GM19452 (cell line): ENCODE data around the gene EIF4EBP3.

Experiments used
- ATAC-seq: cut with Tn5 transposase; IDR thresholded peaks from one replicate; pipeline ENCODE4 v1.9.1; 2021; ENCODE audit not compliant: unreplicated experiment

The EIF4EBP3 gene

DNA sequence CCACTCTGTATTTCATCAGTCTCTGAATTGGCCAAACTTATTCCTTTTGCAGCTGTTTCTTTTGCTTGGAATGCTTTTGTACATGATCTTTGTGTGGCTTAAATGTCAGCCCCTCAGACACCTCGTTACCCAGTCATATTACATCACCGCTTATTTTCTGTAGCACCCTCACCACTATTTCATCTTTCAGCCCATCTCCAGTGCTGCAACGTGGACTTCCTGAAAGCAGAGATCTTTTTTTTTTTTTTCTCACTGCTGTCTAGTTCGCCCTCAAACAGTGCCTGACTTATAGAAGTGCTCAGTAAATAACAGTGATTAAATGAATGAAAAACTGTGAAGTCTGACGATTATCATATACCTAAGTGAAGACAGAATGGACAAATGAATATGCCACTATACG lies 9.0 kb downstream of the EIF4EBP3 start:
- no peak for ATAC-seq

DNA sequence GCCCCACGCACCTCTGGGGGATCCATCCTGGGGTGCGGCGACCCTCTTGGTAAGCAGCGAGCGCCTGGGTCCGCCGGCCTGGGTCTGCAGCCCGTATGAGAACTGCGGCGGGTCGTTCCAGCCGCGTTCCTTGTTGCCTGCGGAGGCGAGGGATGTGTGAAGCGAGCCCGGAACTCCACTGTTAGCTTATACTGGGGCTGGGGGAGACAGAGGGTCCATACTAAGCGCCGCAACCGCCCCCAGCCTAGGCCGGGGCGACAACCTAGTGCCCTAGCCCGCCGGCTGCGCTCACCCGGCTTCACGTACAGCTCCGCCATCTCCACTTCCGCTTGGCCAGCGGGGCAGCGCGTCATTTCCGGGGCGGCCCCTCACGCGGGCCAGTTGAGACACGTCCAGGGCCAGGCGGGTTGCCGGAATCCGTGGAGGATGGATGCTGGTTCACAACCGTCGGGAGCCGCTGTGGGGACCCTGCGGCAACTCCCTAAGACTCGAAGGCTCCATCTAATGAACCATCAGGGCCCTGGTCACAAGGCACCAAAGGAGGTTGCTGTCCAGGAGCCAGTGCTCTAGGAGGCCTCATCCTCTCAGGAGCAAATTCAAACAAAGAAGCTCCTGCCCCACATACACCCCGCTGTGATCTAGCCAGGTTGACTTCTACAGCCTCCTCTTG lies 9.8 kb downstream of the EIF4EBP3 start, which contains the start of gene SRA1:
Gene SRA1, minus strand, starts transcription at position 338 of the 670 bp plus-strand sequence. Its CDS starts 21 bp downstream, at position 317.
- ATAC-seq: peak; percentile 95

DNA sequence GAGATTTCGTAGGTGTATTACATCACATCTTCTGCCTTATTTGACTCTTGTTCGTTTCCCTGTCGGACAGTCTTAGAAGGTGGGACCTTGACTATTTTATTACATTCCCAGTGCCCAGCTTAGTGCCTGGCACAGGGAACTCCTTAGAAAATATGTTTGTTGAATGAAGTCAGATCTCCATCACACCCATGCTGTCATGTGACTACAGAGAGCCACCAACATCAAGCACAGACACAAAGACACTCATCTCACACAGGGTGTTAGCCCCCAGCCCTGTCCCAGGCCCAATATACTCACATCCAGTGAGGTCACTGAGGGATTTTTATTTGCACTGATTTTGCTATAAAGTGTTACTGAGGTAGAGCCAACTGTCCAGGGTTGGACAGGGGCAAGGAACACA lies 10.5 kb downstream of the EIF4EBP3 start:
- no peak for ATAC-seq

DNA sequence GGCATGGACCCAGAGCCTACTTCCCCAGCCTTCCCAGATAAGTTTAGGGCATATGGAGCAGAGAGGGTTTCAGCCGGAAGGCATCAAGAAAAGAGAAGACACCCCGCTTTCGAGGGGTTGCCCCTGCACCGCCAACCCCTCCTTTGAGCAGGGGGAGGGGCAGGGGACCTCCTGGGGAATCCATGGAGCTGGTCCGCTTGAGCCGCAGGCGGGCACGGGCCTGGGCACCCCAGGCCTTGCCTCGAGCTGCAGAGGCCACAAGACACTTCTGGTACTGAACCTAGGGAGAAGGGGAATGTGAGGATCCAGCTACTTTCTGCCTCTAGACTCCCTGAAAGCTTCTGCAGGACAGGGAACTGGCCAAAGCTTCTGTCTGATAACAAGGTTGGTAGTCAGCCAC lies 11.1 kb downstream of the EIF4EBP3 start:
- ATAC-seq: no peak

DNA sequence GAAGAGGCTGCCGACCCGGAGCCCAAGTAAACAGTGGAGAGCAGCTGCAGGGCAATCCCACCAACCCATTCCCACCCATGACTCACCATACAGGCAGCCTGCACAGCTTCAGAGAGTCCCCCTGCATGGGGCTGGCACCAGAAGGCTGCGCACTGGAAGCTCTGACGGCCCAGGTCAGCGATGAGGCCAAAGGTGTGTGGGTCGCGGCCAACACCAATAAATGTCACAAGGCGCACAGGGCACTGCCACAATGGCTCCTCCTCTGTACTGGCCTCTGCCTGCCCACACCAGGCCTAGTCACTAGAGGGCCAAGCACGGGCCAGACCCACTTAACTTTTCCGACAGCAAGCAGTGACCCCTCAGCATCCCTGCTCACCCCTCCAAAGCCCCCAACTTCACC lies 12.8 kb downstream of the EIF4EBP3 start:
- ATAC-seq: no peak

DNA sequence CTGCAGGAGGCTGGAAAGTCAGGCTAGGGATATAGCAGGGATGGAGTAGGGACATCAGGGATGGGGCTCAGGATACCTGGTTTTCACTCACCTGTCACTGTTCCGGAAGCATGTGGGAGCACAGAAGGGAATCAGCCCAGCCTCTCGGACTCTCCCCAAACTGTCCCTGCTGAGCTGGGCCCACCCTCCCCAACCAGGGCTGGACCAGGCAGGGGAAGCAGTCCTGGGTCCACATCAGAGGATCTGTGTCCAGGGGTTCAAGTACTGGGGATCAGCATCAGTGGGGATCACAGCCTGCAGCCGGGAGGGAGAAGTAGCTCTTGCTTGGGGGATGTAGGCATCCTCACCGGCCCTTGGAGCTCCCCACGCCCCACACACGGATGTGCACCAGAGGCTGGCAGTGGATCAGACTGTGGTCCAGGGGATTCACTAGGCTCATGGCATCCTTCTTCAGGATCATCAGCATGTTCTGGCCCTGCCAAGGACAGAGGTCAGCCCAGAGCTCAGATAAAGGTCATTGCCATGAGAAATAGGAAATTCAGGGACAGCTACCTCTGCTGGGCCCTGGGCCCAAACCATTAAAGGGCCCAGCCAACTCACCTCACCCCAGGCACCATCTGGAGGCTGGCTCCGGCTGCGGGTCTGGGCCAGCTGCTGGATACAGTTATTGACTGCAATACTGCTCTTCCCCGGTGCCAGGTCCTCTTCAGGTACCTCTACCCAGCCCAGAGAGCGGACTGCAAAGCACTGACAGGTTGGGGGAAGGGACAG lies 14.5 kb downstream of the EIF4EBP3 start:
- no peak for ATAC-seq

DNA sequence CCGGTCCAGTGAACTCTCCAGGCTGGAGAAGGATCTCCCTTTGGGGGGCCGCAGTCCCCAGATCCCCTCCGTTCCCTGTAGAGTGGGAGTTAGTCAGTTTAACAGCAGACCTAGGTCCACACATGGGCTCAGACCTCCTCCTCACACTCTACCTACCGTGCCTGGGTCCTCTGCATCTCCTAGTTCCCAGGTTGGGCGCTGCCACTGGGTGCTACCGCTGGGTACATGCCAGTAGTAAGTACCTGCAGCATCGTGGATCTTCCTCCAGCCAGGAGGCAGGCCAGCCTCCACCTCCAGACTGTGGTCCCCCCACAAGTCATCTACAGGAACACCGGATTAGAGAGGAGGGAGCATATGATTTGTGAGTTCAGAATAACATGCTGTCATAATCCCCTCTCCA lies 16.1 kb downstream of the EIF4EBP3 start:
- no peak for ATAC-seq

DNA sequence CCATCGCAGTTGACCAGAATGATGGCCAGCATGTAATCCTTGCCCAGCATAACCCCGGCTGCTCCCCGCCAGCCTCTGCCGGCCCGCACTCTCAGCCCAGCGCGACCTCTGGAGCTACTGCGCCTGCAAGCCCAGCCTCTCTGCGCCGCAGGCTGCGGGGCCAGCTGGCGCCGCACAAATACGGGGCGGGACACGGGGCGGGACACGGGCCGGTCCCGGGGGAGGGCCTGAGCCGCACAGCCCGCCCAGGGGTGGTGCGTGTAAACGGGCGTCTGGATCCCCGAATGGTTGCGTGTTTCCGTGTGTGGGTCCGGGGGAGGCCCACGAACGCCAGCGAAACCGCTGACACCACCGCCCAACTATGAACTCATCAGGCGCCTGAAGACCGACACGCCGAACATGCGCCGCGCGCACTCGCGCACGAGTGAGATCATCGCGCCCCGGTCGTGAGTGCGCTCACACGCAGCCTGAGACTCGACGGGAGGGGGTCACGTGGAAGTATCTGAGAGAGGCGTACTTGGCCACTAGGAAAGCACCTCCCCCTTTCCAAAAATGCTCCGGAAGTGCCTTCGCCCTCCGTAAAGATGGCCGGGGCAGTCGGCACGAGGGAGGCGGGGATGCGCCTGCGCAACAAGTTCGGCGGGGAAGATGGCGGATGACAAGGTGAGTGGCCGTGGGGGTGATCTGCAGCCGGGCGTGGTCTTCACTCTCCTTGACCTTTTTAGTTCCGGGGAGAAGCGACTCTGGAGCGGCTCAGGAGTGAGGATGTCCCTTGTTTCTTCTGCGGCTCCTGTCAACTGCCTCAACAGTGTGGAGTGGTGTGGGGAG lies 16.9 kb downstream of the EIF4EBP3 start, which contains the start of the genes APBB3 and SLC35A4:
Gene APBB3, minus strand, starts transcription at position 403 of the 828 bp plus-strand sequence. Its CDS starts 353 bp downstream, at position 50.
Gene SLC35A4, plus strand, starts transcription at position 633 of the 828 bp plus-strand sequence. CDS start 2,342 bp downstream, outside the sequence.
- ATAC-seq: peak; percentile 87

DNA sequence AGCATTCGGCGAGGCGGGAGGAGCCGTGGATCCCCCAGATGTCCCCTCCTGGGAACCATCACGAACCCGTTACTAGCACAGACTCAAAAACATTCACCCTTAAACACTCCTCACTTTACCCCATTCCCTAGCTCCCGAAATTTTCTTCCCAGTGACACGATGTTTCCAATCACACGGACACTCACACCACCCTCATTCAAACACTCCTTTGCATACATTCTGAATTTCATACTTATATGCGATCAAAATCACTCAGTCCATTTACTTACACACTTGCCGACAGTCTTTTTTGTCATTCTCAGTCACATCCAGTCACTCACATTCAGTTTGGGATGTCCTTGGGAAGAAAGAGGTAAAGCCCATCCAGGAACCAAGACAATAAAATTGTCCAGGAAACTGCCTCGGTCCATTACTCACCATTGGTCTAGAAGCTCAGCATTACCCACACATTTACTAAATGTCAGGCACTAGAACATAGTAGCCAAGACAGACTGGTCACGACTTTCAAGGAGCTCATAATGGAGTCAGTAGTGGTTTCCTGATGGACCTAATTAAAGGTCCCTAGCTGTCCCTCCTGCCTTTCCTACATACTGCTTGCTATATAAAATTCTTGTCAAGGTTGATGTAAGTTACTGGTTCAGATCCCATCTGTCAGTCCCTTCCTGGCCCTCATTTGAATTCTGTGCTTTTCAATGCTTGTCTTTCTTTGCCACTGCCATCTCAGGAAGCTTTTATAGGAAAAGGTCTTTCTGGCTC lies 17.7 kb downstream of the EIF4EBP3 start:
- peak; percentile 1 for ATAC-seq

DNA sequence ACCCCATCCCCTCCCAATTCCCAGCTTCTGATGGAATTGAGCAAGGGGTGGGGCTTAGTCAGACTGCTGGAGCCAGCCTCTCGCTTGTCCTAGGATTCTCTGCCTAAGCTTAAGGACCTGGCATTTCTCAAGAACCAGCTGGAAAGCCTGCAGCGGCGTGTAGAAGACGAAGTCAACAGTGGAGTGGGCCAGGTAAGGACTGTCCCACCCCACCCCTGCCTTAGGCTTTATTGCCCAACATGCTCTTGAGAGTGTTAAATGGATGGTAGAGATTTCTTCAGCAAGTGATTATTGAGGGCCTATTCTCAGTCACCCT lies 18.3 kb downstream of the EIF4EBP3 start:
- no peak for ATAC-seq

DNA sequence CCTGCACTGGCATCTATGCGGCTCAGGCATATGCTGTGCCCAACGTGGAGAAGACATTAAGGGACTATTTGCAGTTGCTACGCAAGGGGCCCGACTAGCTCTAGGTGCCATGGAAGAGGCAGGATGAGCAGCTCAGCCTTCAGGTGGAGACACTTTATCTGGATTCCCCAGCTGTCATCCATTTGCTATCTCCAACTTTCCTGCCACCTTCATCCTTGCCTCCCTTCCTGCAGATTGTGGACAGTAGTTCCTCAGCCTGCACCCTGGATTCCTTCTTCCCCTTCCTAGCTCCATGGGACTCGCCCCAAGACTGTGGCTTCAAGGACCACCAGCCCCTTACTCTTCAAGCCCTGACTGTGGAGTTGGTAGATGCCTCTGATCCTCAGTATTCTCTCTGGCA lies 19.2 kb downstream of the EIF4EBP3 start:
- ATAC-seq: no peak

DNA sequence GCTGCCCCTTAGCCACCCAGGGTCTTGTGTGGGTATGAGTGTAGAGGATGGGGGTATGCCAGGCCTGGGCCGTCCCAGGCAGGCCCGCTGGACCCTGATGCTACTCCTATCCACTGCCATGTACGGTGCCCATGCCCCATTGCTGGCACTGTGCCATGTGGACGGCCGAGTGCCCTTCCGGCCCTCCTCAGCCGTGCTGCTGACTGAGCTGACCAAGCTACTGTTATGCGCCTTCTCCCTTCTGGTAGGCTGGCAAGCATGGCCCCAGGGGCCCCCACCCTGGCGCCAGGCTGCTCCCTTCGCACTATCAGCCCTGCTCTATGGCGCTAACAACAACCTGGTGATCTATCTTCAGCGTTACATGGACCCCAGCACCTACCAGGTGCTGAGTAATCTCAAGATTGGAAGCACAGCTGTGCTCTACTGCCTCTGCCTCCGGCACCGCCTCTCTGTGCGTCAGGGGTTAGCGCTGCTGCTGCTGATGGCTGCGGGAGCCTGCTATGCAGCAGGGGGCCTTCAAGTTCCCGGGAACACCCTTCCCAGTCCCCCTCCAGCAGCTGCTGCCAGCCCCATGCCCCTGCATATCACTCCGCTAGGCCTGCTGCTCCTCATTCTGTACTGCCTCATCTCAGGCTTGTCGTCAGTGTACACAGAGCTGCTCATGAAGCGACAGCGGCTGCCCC lies 19.8 kb downstream of the EIF4EBP3 start:
- no peak for ATAC-seq

DNA sequence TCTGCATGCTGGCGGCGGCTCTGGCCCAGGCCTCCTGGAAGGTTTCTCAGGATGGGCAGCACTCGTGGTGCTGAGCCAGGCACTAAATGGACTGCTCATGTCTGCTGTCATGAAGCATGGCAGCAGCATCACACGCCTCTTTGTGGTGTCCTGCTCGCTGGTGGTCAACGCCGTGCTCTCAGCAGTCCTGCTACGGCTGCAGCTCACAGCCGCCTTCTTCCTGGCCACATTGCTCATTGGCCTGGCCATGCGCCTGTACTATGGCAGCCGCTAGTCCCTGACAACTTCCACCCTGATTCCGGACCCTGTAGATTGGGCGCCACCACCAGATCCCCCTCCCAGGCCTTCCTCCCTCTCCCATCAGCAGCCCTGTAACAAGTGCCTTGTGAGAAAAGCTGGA lies 20.4 kb downstream of the EIF4EBP3 start:
- no peak for ATAC-seq

DNA sequence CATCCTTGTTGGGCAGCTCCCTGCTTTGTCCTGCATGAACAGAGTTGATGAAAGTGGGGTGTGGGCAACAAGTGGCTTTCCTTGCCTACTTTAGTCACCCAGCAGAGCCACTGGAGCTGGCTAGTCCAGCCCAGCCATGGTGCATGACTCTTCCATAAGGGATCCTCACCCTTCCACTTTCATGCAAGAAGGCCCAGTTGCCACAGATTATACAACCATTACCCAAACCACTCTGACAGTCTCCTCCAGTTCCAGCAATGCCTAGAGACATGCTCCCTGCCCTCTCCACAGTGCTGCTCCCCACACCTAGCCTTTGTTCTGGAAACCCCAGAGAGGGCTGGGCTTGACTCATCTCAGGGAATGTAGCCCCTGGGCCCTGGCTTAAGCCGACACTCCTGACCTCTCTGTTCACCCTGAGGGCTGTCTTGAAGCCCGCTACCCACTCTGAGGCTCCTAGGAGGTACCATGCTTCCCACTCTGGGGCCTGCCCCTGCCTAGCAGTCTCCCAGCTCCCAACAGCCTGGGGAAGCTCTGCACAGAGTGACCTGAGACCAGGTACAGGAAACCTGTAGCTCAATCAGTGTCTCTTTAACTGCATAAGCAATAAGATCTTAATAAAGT lies 21.1 kb downstream of the EIF4EBP3 start:
- no peak for ATAC-seq

DNA sequence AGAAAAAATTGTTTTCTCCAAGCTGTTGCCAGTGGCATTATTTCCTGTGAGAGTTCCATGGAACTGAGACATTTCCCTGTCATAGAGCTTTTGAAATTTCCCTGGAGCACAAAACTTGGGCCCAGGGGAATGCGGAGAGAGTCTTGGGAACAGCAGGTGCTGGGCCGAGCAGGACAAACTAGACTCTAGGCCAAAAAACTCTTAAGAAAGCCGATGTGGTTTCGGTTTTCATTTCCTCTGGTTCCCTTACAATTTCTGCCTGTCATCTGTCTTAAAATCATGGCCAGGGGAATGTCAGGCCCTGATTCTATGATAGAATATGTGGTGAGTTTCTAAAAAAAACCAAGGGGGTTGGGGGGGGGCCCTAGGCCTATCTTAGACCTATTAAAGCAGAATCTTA lies 21.7 kb downstream of the EIF4EBP3 start:
- ATAC-seq: no peak

DNA sequence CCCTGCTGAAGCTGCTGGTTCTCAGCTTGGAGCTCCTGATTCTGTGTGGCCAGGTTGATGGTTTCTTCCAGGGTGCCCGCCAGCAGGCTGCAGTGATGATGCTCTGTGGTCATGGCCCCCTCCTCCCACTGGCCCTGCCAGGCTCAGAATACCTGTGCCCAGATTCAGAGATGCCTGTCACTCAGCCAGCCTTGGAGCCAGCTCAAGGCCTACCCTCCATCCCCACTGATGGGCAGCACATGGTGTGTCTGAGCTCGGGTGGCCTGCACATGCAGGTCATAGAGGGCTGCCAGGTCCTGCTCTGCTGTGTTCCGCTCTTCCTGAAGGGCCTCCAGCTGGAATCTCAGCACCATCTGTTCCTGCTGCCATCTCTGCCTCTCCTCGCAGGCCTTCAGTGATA lies 22.6 kb downstream of the EIF4EBP3 start:
- ATAC-seq: no peak

DNA sequence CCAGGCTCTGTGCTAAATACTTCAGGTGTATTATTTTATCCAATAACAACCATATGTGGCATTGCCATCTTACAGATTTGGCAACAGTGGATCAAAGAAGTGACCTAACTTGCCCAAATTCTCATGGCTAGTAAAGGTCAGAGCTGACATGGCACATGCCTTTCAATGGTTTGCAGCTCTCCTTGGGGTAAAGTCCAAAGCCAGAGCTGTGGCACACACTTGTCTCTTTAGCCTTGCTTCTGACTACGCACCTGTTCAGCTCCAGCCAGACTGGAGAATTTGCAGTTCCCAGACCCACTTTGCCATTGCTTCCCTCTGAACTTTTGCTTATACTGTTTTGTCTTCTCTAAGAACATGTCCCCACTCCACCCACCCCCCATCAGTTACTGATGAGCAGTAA lies 23.0 kb downstream of the EIF4EBP3 start:
- ATAC-seq: no peak

DNA sequence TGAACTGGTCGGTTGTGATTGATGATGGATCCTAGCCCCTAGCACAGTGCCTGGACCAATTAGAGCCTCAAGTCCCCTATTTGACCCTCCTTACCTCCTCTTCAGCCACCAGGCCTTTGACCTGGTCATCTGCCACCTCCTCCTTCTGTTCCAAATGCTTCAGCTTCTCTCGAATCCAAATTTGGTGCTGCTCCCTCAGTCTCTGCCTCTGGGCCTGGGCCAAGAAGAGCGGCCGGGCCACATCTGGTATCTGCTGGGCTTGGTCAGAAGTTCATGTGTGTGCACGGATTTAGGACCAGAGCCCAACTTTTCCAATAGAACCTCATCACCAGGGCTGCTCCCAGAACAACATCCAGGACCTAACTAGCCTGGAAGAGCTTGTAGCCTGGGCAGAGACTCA lies 23.6 kb downstream of the EIF4EBP3 start:
- no peak for ATAC-seq

DNA sequence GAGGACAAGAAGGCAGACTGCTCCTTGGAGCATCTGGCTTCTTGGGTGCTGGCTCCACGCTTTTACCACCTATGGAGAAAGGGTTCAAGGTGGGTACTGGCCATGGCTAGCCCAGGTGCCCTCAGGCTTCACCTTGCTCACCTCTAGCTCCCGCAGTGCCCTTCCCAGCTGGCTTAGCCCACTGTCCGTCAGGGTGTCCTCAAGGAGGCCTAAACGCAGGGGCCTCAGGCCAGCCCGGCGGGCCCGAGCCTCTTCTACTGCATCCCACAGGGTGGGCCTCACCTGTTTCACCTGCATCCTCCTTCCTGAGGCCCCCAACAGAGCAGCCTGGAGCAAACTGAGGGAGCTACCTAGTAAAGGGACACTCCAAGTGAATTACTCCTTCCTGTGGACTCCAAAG lies 26.2 kb downstream of the EIF4EBP3 start:
- no peak for ATAC-seq

DNA sequence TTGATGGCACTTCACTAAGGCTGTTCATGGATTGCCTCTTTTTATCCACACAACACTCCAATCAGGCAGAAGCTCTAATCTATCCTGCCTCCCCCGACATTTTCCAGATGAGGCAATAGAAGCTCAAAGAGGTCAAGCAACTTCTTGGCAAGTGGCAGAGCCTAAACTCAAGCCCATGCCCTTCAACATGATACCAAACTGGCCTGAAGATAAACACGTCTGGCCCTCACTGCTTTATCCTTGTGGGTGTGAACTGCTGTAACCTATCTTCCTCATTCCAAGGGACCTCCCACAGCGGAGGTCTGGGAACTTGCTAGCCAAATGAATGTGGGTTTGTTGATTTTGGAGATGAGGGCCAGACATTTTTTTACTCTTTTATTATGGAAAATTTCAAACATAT lies 26.7 kb downstream of the EIF4EBP3 start:
- ATAC-seq: no peak
